ENCODE measurements around the gene CSPG5. TPM values are rescaled to one million over a fixed set of nuclear protein-coding genes. Genes with fewer than 3 reads are reported as not detected.

Gene CSPG5
- total RNA-seq, 1 donor from 2014 or later = 1.4 TPM

DNA sequence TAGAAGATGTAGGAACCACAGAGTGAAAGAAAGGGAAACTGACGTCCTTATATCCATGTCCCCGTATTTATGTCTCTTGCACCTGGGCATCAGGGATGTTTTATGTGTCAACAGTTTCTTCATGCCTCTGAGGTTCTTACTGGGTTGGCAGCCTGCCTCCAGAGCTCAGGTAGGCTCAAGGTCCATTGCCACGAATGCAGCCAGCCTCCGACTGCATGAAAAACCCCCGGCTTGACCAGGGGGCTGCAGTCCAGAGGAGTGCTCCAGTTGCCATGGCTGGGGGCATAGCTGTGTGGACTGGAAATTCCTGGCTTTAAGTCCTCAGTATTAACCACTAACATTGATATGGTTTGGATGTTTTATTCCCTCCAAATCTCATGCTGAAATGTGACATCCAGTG is 2.8 kb upstream of the CSPG5 start:
- H3K27me3 Mint-ChIP-seq (ENCODE audit: insufficient read depth) = peaks cover 22% of the 10 kb centered on the region
- intact Hi-C loops (cut with micrococcal nuclease) = no loop called here
- DNase-seq (ENCODE audit: low spot score) = no peak

GRCh38 chr3:47580481-47580880 is 1.8 kb upstream of the CSPG5 start:
- H3K9me3 Mint-ChIP-seq = no peaks in the 10 kb centered on the region
- no peak overlapping the region for H3K27ac Mint-ChIP-seq
- DNase-seq (ENCODE audit: low spot score) = no peak
- intact Hi-C loops (cut with micrococcal nuclease) = no loop called here
- peaks cover 4% of the 10 kb centered on the region for H3K36me3 Mint-ChIP-seq (ENCODE audit: low read depth)
- peaks cover 27% of the 10 kb centered on the region for H3K27me3 Mint-ChIP-seq (ENCODE audit: insufficient read depth)
- H3K4me3 Mint-ChIP-seq = peak overlapping the region; percentile 71
- H3K4me1 Mint-ChIP-seq (ENCODE audit: low read depth) = no peaks in the 10 kb centered on the region

More for the DNA sequence above, 2.8 kb upstream of the CSPG5 start:
- no peak overlapping the region for H3K27ac Mint-ChIP-seq
- H3K36me3 Mint-ChIP-seq (ENCODE audit: low read depth) = peaks cover 7% of the 10 kb centered on the region
- no peaks in the 10 kb centered on the region for H3K9me3 Mint-ChIP-seq
- H3K4me1 Mint-ChIP-seq (ENCODE audit: low read depth) = no peaks in the 10 kb centered on the region
- H3K4me3 Mint-ChIP-seq = no peak overlapping the region

DNA sequence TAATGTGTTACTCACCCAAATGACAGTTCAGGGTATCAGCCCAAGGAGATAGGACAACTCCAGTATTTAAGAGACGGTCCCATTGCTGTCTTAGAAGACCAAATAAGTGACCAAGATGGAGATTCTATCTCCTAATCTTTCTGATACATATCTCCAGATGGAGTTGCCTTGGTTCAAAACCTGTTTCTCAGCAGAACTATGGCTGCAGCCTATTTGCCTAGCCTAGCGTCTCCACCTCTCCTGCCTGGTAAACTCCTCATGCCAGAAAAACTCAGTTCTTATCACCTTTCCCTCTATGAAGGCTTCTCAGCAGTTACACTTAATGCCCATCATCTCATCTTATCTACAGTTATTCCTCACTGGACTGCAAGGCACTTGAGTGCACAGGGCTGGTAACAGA is 1.2 kb upstream of the CSPG5 start:
- Mint-ChIP-seq H3K27me3 (ENCODE audit: insufficient read depth) (peaks cover 27% of the 10 kb centered on the region), H3K27ac (no peak overlapping the region), H3K36me3 (ENCODE audit: low read depth) (no peaks in the 10 kb centered on the region), H3K4me1 (ENCODE audit: low read depth) (no peaks in the 10 kb centered on the region), H3K4me3 (peak overlapping the region; percentile 71), H3K9me3 (no peaks in the 10 kb centered on the region)
- DNase-seq (ENCODE audit: low spot score) = no peak
- intact Hi-C loops (cut with micrococcal nuclease) = loop anchor here (2.0 to 5.0 kb wide), 2 partner anchors 57 to 202 kb away; partner anchors contain the start of gene SMARCC1

- intact Hi-C loops (cut with micrococcal nuclease) = loop anchor here (2.0 to 5.0 kb wide), 2 partner anchors 55 to 204 kb away; partner anchors contain the start of gene SMARCC1
- H3K27me3 Mint-ChIP-seq (ENCODE audit: insufficient read depth) = peaks cover 32% of the 10 kb centered on the region
- H3K36me3 Mint-ChIP-seq (ENCODE audit: low read depth) = no peaks in the 10 kb centered on the region
- DNase-seq (ENCODE audit: low spot score) = peak; percentile 34
- no peaks in the 10 kb centered on the region for H3K4me1 Mint-ChIP-seq (ENCODE audit: low read depth)
- no peaks in the 10 kb centered on the region for H3K9me3 Mint-ChIP-seq
- H3K27ac Mint-ChIP-seq = no peak overlapping the region
- peak overlapping the region; percentile 53 for H3K4me3 Mint-ChIP-seq
Observed at GRCh38 chr3:47578119-47578632, 489 bp downstream of the CSPG5 start.

GRCh38 chr3:47577583-47578118 is 1.0 kb downstream of the CSPG5 start:
- H3K27ac Mint-ChIP-seq = no peak overlapping the region
- no peaks in the 10 kb centered on the region for H3K4me1 Mint-ChIP-seq (ENCODE audit: low read depth)
- peak overlapping the region; percentile 53 for H3K4me3 Mint-ChIP-seq
- H3K27me3 Mint-ChIP-seq (ENCODE audit: insufficient read depth) = peaks cover 32% of the 10 kb centered on the region
- intact Hi-C loops (cut with micrococcal nuclease) = loop anchor here (2.0 to 5.0 kb wide), 2 partner anchors 55 to 205 kb away; partner anchors contain the start of gene SMARCC1
- DNase-seq (ENCODE audit: low spot score) = no peak
- no peaks in the 10 kb centered on the region for H3K36me3 Mint-ChIP-seq (ENCODE audit: low read depth)
- H3K9me3 Mint-ChIP-seq = no peaks in the 10 kb centered on the region

GRCh38 chr3:47573190-47574172 is 5.2 kb downstream of the CSPG5 start:
- no peaks in the 10 kb centered on the region for H3K36me3 Mint-ChIP-seq (ENCODE audit: low read depth)
- no peaks in the 10 kb centered on the region for H3K9me3 Mint-ChIP-seq
- no peak overlapping the region for H3K27ac Mint-ChIP-seq
- no peak overlapping the region for H3K4me3 Mint-ChIP-seq
- intact Hi-C loops (cut with micrococcal nuclease) = no loop called here
- DNase-seq (ENCODE audit: low spot score) = no peak
- no peaks in the 10 kb centered on the region for H3K4me1 Mint-ChIP-seq (ENCODE audit: low read depth)
- H3K27me3 Mint-ChIP-seq (ENCODE audit: insufficient read depth) = peaks cover 28% of the 10 kb centered on the region

DNA sequence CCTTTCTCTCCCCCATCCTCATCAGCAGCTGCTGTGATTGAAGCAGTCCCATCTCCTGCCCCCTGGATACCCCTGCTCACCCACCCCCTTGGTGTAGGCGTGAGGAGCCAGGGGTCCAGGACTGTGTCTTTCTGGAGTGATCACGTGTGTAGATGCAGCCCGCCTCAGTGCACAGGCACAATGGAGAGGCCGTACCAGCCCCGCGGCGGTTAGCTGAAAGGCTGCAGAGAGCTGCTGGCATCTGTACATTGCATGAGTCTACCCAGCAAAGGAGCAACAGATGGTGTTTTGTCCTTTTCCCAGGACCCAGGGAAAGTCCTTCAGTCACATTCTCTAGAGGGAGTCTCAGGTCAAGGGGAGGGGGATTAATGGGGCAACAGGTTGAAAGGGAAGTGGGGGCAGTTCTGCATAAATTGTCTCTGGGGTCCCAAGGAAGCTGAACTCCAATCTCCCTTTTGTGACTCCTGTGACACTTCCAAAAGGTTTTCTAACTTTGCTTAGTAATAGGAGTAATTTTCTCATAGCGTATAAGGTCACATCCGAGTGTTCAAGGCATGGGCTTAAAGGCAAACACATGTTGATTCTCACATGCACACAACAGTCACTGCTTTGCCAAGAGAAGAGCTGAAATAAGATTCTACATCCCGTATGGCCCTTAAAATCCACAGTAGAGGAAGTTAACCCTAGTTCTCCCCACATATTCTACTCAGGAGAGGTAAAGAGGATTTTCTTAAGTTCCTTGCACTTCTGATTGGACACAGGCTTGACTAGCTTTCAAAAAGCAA is 7.1 kb downstream of the CSPG5 start:
- no peak for DNase-seq (ENCODE audit: low spot score)
- Mint-ChIP-seq H3K36me3 (ENCODE audit: low read depth) (no peaks in the 10 kb centered on the region), H3K27me3 (ENCODE audit: insufficient read depth) (peaks cover 25% of the 10 kb centered on the region), H3K4me1 (ENCODE audit: low read depth) (no peaks in the 10 kb centered on the region), H3K4me3 (no peak overlapping the region), H3K9me3 (no peaks in the 10 kb centered on the region), H3K27ac (no peak overlapping the region)
- intact Hi-C loops (cut with micrococcal nuclease) = no loop called here

GRCh38 chr3:47568901-47569300 is 9.8 kb downstream of the CSPG5 start:
- no peak overlapping the region for H3K27ac Mint-ChIP-seq
- H3K4me3 Mint-ChIP-seq = no peak overlapping the region
- no peak for DNase-seq (ENCODE audit: low spot score)
- no peaks in the 10 kb centered on the region for H3K4me1 Mint-ChIP-seq (ENCODE audit: low read depth)
- intact Hi-C loops (cut with micrococcal nuclease) = no loop called here
- H3K9me3 Mint-ChIP-seq = no peaks in the 10 kb centered on the region
- peaks cover 18% of the 10 kb centered on the region for H3K27me3 Mint-ChIP-seq (ENCODE audit: insufficient read depth)
- no peaks in the 10 kb centered on the region for H3K36me3 Mint-ChIP-seq (ENCODE audit: low read depth)

- no peak overlapping the region for H3K27ac Mint-ChIP-seq
- DNase-seq (ENCODE audit: low spot score) = no peak
- no peaks in the 10 kb centered on the region for H3K9me3 Mint-ChIP-seq
- H3K4me1 Mint-ChIP-seq (ENCODE audit: low read depth) = no peaks in the 10 kb centered on the region
- intact Hi-C loops (cut with micrococcal nuclease) = no loop called here
- H3K4me3 Mint-ChIP-seq = no peak overlapping the region
- peaks cover 16% of the 10 kb centered on the region for H3K27me3 Mint-ChIP-seq (ENCODE audit: insufficient read depth)
- no peaks in the 10 kb centered on the region for H3K36me3 Mint-ChIP-seq (ENCODE audit: low read depth)
Observed at GRCh38 chr3:47567149-47567548, 11.5 kb downstream of the CSPG5 start.

DNA sequence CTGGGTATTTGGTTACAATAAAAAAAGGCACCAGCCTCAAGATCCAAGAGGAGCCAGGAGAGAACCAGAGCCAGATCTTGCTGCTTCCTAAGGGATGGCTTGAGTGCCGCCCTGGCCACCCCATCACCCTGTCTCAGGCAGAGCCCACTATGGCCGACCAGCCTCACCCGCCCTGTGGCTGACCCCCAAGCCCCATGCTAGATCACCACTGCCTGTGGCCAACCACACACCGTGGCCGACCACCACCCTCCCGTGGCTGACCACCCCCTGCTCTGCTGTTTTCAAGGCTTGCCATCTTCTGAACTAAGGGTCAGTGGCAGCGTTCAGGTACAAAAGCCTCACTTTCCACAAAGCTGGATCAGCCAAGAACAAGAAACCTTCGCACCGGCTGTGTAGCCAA is 12.0 kb downstream of the CSPG5 start:
- peaks cover 14% of the 10 kb centered on the region for H3K27me3 Mint-ChIP-seq (ENCODE audit: insufficient read depth)
- H3K9me3 Mint-ChIP-seq = no peaks in the 10 kb centered on the region
- DNase-seq (ENCODE audit: low spot score) = no peak
- H3K27ac Mint-ChIP-seq = no peak overlapping the region
- no peaks in the 10 kb centered on the region for H3K4me1 Mint-ChIP-seq (ENCODE audit: low read depth)
- intact Hi-C loops (cut with micrococcal nuclease) = no loop called here
- no peaks in the 10 kb centered on the region for H3K36me3 Mint-ChIP-seq (ENCODE audit: low read depth)
- no peak overlapping the region for H3K4me3 Mint-ChIP-seq

DNA sequence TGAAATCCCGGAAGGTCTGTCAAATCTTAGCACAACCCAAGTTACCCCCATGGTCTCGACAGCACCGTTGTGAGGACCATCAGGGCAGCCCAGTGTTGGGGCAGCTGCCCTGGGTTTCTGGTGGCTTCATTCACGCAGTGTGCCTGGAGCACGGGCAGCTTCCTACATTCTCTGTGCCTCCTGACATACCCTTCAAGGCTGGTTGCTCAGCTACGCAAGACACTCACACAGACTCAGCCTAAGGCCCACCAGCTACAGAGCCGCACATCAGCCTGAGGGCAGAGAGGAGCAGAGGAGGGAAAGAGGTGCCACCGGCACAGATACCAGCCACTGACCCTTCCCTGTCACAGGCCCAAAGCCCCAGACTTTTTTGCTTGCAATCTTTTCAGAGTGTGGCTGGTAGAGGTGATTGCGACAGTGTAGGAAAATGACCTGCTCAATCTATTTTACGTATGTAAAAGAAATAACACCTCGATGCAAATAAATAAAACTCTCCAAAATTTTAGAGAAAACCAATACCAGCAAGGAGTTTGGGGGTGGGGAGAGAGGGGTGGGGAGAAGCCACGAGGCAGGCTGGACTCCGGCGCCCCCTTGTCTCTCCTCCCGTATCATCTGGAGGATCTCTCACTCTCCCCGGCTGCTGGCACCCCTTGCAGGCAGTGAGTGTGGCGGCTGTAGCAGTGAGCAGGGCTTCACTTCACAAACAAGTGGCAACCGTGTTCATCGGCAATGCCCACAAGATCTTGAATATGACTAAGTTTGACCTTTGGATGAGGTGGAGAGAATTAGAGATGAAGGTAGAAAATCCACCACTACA is 12.7 kb downstream of the CSPG5 start:
- intact Hi-C loops (cut with micrococcal nuclease) = no loop called here
- no peaks in the 10 kb centered on the region for H3K4me1 Mint-ChIP-seq (ENCODE audit: low read depth)
- H3K27ac Mint-ChIP-seq = no peak overlapping the region
- peaks cover 13% of the 10 kb centered on the region for H3K27me3 Mint-ChIP-seq (ENCODE audit: insufficient read depth)
- no peak for DNase-seq (ENCODE audit: low spot score)
- H3K4me3 Mint-ChIP-seq = no peak overlapping the region
- no peaks in the 10 kb centered on the region for H3K9me3 Mint-ChIP-seq
- H3K36me3 Mint-ChIP-seq (ENCODE audit: low read depth) = no peaks in the 10 kb centered on the region

- no peak overlapping the region for H3K4me3 Mint-ChIP-seq
- H3K9me3 Mint-ChIP-seq = no peaks in the 10 kb centered on the region
- H3K4me1 Mint-ChIP-seq (ENCODE audit: low read depth) = no peaks in the 10 kb centered on the region
- no peak overlapping the region for H3K27ac Mint-ChIP-seq
- H3K27me3 Mint-ChIP-seq (ENCODE audit: insufficient read depth) = peaks cover 21% of the 10 kb centered on the region
- H3K36me3 Mint-ChIP-seq (ENCODE audit: low read depth) = no peaks in the 10 kb centered on the region
- no peak for DNase-seq (ENCODE audit: low spot score)
- intact Hi-C loops (cut with micrococcal nuclease) = no loop called here
Observed at GRCh38 chr3:47556351-47556750, 22.3 kb downstream of the CSPG5 start.
